Ishikawa (cell line): ENCODE data around the gene SDC4.

Source experiments
- CEBPB ChIP-seq: IDR thresholded peaks from 2 replicates; pipeline ENCODE4 v1.6.1; 2012
- CREB1 ChIP-seq: IDR thresholded peaks from 2 replicates; pipeline ENCODE4 v1.6.1; 2012; ENCODE audit warnings: low read depth
- EGR1 ChIP-seq: IDR thresholded peaks from 2 replicates; pipeline ENCODE4 v1.6.1; 2012
- EP300 ChIP-seq: IDR thresholded peaks from 2 replicates; pipeline ENCODE4 v1.6.1; 2012; ENCODE audit warnings: borderline replicate concordance
- FOXM1 ChIP-seq: IDR thresholded peaks from 2 replicates; pipeline ENCODE4 v1.6.1; 2012; ENCODE audit warnings: low read depth, borderline replicate concordance
- NFIC ChIP-seq: IDR thresholded peaks from 2 replicates; pipeline ENCODE4 v1.6.1; 2012
- RAD21 ChIP-seq: IDR thresholded peaks from 2 replicates; pipeline ENCODE4 v1.6.1; 2012; ENCODE audit warnings: low read depth
- TAF1 ChIP-seq: IDR thresholded peaks from 2 replicates; pipeline ENCODE4 v1.6.1; 2012; ENCODE audit warnings: low read depth, mild to moderate bottlenecking
- YY1 ChIP-seq: IDR thresholded peaks from 2 replicates; pipeline ENCODE4 v1.6.1; 2012; ENCODE audit warnings: low read depth
- ZBTB7A ChIP-seq: IDR thresholded peaks from 2 replicates; pipeline ENCODE4 v1.6.1; 2012; ENCODE audit warnings: low read depth
- TF ChIP-seq, protein P1 (sequence below): IDR thresholded peaks from 2 replicates; pipeline ENCODE4 v1.6.1; 2012; ENCODE audit warnings: low read depth, mild to moderate bottlenecking
- TF ChIP-seq, protein P2 (sequence below): IDR thresholded peaks from 2 replicates; pipeline ENCODE4 v1.6.1; 2012
- TF ChIP-seq, protein P3 (sequence below): IDR thresholded peaks from 2 replicates; pipeline ENCODE4 v1.6.1; 2012

- TF ChIP-seq NFIC (no peak), TAF1 (no peak), EGR1 (no peak), CREB1 (no peak), FOXM1 (no peak), RAD21 (no peak), YY1 (no peak), EP300 (no peak), ZBTB7A (no peak), CEBPB (no peak)
- TF ChIP-seq, protein P1, sequence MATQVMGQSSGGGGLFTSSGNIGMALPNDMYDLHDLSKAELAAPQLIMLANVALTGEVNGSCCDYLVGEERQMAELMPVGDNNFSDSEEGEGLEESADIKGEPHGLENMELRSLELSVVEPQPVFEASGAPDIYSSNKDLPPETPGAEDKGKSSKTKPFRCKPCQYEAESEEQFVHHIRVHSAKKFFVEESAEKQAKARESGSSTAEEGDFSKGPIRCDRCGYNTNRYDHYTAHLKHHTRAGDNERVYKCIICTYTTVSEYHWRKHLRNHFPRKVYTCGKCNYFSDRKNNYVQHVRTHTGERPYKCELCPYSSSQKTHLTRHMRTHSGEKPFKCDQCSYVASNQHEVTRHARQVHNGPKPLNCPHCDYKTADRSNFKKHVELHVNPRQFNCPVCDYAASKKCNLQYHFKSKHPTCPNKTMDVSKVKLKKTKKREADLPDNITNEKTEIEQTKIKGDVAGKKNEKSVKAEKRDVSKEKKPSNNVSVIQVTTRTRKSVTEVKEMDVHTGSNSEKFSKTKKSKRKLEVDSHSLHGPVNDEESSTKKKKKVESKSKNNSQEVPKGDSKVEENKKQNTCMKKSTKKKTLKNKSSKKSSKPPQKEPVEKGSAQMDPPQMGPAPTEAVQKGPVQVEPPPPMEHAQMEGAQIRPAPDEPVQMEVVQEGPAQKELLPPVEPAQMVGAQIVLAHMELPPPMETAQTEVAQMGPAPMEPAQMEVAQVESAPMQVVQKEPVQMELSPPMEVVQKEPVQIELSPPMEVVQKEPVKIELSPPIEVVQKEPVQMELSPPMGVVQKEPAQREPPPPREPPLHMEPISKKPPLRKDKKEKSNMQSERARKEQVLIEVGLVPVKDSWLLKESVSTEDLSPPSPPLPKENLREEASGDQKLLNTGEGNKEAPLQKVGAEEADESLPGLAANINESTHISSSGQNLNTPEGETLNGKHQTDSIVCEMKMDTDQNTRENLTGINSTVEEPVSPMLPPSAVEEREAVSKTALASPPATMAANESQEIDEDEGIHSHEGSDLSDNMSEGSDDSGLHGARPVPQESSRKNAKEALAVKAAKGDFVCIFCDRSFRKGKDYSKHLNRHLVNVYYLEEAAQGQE: no peak
- TF ChIP-seq, protein P2, sequence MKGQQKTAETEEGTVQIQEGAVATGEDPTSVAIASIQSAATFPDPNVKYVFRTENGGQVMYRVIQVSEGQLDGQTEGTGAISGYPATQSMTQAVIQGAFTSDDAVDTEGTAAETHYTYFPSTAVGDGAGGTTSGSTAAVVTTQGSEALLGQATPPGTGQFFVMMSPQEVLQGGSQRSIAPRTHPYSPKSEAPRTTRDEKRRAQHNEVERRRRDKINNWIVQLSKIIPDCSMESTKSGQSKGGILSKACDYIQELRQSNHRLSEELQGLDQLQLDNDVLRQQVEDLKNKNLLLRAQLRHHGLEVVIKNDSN: no peak
- TF ChIP-seq, protein P3, sequence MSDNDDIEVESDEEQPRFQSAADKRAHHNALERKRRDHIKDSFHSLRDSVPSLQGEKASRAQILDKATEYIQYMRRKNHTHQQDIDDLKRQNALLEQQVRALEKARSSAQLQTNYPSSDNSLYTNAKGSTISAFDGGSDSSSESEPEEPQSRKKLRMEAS: no peak
Measured at GRCh38 chr20:45313065-45313695, 35.0 kb downstream of the SDC4 start.
